Astrocyte of the spinal cord (primary cell): ENCODE results near the gene RPS24.

Source experiments
- DNase-seq: peaks from one replicate; pipeline ENCODE4 v3.0.0; 2011; ENCODE audit warnings: low read depth, low spot score
- H3K4me3 ChIP-seq: 2 replicates; pipeline ENCODE4 v1.5.1; 2011; ENCODE audit warnings: low read depth, mild to moderate bottlenecking, low read length, moderate library complexity
- in situ Hi-C: cut with HindIII; loops from 2 replicates; pipeline ENCODE4 v1.10.0; 2017; ENCODE audit warnings: low sequenced_read_pairs
- TF ChIP-seq, protein P1 (sequence below): IDR thresholded peaks from 2 replicates; pipeline ENCODE4 v1.5.1; 2012; ENCODE audit warnings: low read depth, mild to moderate bottlenecking, low read length, inconsistent platforms

Gene RPS24

DNA sequence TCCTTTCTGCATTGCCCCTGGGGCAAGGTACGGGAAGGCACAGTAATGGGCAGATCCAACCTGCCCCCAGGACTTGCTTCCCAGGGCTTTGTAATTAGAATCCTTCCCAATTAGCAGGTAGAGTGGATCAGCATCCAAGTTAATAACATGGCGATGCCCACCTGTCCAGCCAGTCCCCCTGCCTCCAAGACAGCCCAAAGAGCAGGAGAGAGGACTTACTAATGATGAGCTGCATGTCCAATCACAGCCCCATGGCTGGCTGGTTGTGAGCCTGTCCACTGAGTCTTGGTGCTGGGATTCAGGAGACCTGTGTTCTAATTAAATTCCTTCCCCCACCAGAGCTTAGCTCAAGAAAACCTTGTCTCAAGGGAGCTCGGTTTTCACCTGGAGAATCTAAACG lies 49.0 kb downstream of the RPS24 start:
- in situ Hi-C loops, result no loop called here
- no peak for DNase-seq
- H3K4me3 ChIP-seq, result no peak overlapping the region
- TF ChIP-seq, protein P1, sequence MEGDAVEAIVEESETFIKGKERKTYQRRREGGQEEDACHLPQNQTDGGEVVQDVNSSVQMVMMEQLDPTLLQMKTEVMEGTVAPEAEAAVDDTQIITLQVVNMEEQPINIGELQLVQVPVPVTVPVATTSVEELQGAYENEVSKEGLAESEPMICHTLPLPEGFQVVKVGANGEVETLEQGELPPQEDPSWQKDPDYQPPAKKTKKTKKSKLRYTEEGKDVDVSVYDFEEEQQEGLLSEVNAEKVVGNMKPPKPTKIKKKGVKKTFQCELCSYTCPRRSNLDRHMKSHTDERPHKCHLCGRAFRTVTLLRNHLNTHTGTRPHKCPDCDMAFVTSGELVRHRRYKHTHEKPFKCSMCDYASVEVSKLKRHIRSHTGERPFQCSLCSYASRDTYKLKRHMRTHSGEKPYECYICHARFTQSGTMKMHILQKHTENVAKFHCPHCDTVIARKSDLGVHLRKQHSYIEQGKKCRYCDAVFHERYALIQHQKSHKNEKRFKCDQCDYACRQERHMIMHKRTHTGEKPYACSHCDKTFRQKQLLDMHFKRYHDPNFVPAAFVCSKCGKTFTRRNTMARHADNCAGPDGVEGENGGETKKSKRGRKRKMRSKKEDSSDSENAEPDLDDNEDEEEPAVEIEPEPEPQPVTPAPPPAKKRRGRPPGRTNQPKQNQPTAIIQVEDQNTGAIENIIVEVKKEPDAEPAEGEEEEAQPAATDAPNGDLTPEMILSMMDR, result no peak
